ENCODE results near the gene SLC4A5. TPM values are rescaled to one million over a fixed set of nuclear protein-coding genes. Genes with fewer than 3 reads are reported as not detected.

Gene SLC4A5
- total RNA-seq, 1 experiment from 2014 or later: 0.08 TPM

- DNase-seq (ENCODE audit: low read depth in 1 of 2, low spot score in 2 of 2): no peak
- no peaks in the 10 kb centered on the region for H3K36me3 ChIP-seq
- H3K27me3 ChIP-seq (replicated peaks): no peaks in the 10 kb centered on the region
Observed at GRCh38 chr2:74316627-74317295, 26.5 kb downstream of the SLC4A5 start.

DNA sequence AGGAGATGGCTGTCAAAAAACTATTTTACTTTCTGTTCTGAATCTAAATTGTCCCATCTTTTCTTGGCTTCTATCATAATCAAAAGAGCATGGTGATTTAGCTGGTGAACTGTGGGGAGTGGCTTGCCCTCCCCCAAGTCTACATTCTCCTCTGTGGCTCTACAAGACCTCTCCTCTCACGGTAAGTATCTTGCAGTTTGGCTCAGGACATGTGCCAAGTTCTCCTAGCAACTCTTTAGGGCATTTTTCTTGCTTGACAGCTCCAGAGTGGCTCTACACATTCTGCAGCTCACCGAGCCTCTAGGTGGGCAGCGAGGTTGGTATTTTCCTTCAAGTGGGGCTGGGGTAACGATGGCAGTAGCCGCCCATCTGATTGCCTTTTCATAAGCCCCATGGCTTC is 29.1 kb downstream of the SLC4A5 start:
- Histone ChIP-seq H3K36me3 (no peaks in the 10 kb centered on the region), H3K4me3 (no peak overlapping the region), H3K27ac (no peak overlapping the region), H3K4me1 (replicated peaks) (no peaks in the 10 kb centered on the region), H3K27me3 (replicated peaks) (no peaks in the 10 kb centered on the region), H3K9me3 (replicated peaks) (no peaks in the 10 kb centered on the region)
- DNase-seq (ENCODE audit: low read depth in 1 of 2, low spot score in 2 of 2): no peak

More at GRCh38 chr2:74316627-74317295, 26.5 kb downstream of the SLC4A5 start:
- H3K9me3 ChIP-seq (replicated peaks): no peaks in the 10 kb centered on the region
- H3K4me1 ChIP-seq (replicated peaks): no peaks in the 10 kb centered on the region
- H3K27ac ChIP-seq: no peak overlapping the region
- H3K4me3 ChIP-seq: no peak overlapping the region

- no peak overlapping the region for H3K4me3 ChIP-seq
- no peaks in the 10 kb centered on the region for H3K27me3 ChIP-seq (replicated peaks)
- no peak overlapping the region for H3K27ac ChIP-seq
- H3K4me1 ChIP-seq (replicated peaks): no peaks in the 10 kb centered on the region
- no peaks in the 10 kb centered on the region for H3K9me3 ChIP-seq (replicated peaks)
- H3K36me3 ChIP-seq: no peaks in the 10 kb centered on the region
- DNase-seq (ENCODE audit: low read depth in 1 of 2, low spot score in 2 of 2): no peak
Observed at GRCh38 chr2:74313497-74313896, 29.7 kb downstream of the SLC4A5 start.

DNA sequence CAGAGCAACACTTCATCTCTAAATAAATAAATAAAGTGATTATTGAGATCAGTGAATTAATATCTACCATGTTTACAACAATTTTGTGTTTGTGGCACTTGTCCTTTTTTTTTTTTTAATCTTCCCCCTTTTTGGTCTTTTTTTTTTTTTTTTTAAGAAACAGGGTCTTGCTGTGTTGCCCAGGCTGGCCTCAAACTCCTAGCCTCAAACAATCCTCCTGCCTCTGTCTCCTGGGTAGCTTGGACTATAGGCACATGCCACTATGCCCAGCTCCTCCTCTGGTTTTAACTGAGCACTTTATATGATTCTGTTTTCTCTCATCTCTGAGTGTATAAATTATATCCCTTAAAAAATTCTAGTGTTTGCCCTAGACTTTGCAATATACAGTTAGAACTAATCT is 30.3 kb downstream of the SLC4A5 start:
- H3K27me3 ChIP-seq (replicated peaks): no peaks in the 10 kb centered on the region
- H3K36me3 ChIP-seq: no peaks in the 10 kb centered on the region
- H3K4me3 ChIP-seq: no peak overlapping the region
- H3K9me3 ChIP-seq (replicated peaks): no peaks in the 10 kb centered on the region
- no peaks in the 10 kb centered on the region for H3K4me1 ChIP-seq (replicated peaks)
- DNase-seq (ENCODE audit: low read depth in 1 of 2, low spot score in 2 of 2): no peak
- no peak overlapping the region for H3K27ac ChIP-seq

DNA sequence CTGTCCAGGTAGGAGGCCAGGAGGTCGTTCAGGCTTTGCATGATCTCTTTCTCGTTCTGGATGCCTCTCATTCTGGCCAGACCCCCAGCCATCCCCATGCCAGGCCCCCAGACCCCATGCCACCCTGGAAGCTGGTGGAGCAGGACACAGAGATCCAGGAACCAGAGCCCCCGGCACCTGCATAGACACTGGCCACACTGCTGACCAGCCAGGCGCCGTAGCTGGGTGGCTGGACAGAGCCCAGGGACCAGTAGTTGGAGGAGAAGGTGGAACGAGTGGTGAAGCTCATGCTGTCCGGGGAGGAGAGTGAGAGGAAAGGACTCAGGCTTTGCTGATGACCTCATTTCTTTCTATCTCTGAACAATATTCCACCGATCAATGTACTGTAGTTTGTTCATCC is 35.5 kb downstream of the SLC4A5 start:
- Histone ChIP-seq H3K27me3 (replicated peaks) (no peaks in the 10 kb centered on the region), H3K4me3 (no peak overlapping the region), H3K27ac (no peak overlapping the region), H3K4me1 (replicated peaks) (no peaks in the 10 kb centered on the region), H3K36me3 (no peaks in the 10 kb centered on the region), H3K9me3 (replicated peaks) (no peaks in the 10 kb centered on the region)
- no peak for DNase-seq (ENCODE audit: low read depth in 1 of 2, low spot score in 2 of 2)

DNA sequence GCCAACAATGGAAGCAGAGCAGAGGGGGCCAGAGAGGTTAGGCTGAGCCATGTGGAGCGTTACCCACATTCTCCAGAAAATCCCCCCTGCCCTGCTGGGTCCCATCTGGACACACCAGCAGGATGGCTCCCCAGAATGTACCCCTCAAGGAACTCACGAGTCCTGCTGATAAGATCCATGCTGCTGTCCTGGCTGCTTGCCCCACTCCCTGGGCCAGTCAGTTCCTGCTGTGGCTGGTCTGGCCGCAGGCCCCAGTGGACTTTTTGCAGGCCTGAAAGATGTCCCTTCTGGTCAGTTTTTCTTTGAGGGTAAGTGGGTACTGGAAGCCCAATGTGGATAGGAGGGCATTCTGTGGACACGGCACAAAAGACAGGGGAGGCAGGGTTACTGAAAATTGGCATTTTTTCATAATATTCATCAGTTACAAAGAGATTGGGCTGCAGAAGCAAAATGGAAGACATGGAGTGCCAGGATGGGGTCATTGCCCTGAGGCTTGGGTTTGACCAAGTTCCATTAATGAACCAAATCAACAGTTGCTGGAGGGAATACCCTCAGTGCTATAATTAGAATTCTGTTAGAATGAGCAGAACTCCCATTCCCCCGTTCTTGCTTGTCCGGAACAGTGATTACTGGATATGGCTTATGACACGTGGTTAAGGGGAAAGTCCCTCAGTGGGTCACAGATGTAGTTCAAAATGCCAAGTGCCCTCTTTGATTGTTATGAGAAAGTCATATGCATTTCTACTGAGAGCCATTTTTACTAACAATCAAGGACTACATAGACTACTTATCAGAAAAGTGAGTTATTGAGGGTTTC is 38.7 kb downstream of the SLC4A5 start:
- no peak overlapping the region for H3K27ac ChIP-seq
- no peaks in the 10 kb centered on the region for H3K27me3 ChIP-seq (replicated peaks)
- no peaks in the 10 kb centered on the region for H3K9me3 ChIP-seq (replicated peaks)
- no peak overlapping the region for H3K4me3 ChIP-seq
- H3K4me1 ChIP-seq (replicated peaks): no peaks in the 10 kb centered on the region
- H3K36me3 ChIP-seq: no peaks in the 10 kb centered on the region
- DNase-seq (ENCODE audit: low read depth in 1 of 2, low spot score in 2 of 2): no peak

DNA sequence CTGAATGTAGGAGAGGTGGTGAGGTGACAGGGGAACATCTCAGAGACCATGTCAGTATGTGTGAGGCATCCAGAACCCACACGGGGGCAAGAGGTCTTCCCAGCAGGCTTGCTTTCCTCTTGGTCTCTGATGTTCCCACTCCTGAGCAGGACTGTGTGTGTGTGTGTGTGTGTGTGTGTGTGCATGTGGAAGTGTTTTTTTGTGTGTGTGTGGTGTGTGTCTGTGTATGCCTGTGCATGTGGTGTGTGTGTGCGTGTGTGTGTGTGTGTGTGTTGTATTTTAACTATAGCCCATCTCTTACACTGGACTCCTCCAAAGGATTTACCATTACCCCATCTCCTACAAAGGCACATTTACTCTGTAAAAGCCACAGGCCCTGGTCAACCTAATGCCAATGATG is 40.4 kb downstream of the SLC4A5 start:
- Histone ChIP-seq H3K4me3 (no peak overlapping the region), H3K9me3 (replicated peaks) (0 out of 2 replicates have a peak, but pooled peaks cover 2% of the 10 kb centered on the region), H3K36me3 (no peaks in the 10 kb centered on the region), H3K27me3 (replicated peaks) (no peaks in the 10 kb centered on the region), H3K27ac (no peak overlapping the region), H3K4me1 (replicated peaks) (no peaks in the 10 kb centered on the region)
- DNase-seq (ENCODE audit: low read depth in 1 of 2, low spot score in 2 of 2): no peak

DNA sequence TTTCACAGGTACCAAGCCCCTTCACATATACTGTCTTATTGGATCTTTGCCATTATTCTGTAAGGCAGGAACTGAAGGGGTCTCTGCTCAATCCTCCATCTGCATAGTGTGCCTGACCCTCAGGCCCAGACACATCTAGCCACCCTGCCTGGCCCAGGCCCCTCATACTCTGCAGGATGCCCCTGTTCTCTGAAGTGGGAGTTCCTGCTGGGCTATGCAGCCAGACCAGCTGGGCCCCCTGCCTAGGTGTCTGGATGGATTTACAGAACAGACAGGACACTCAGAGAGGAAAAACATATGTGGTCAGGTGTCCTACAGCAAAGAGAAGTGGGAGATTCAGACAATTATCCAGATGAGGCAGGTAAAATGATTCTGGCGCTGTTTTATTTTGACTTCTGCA is 42.0 kb downstream of the SLC4A5 start:
- Histone ChIP-seq H3K36me3 (no peaks in the 10 kb centered on the region), H3K4me3 (no peak overlapping the region), H3K27me3 (replicated peaks) (no peaks in the 10 kb centered on the region), H3K9me3 (replicated peaks) (0 out of 2 replicates have a peak, but pooled peaks cover 2% of the 10 kb centered on the region), H3K27ac (no peak overlapping the region), H3K4me1 (replicated peaks) (no peaks in the 10 kb centered on the region)
- no peak for DNase-seq (ENCODE audit: low read depth in 1 of 2, low spot score in 2 of 2)

GRCh38 chr2:74300506-74300905 is 42.7 kb downstream of the SLC4A5 start:
- Histone ChIP-seq H3K4me1 (replicated peaks) (no peaks in the 10 kb centered on the region), H3K36me3 (no peaks in the 10 kb centered on the region), H3K27me3 (replicated peaks) (no peaks in the 10 kb centered on the region), H3K9me3 (replicated peaks) (0 out of 2 replicates have a peak, but pooled peaks cover 2% of the 10 kb centered on the region), H3K4me3 (no peak overlapping the region), H3K27ac (no peak overlapping the region)
- DNase-seq (ENCODE audit: low read depth in 1 of 2, low spot score in 2 of 2): no peak

GRCh38 chr2:74297950-74298349 is 45.3 kb downstream of the SLC4A5 start:
- no peak overlapping the region for H3K27ac ChIP-seq
- no peaks in the 10 kb centered on the region for H3K36me3 ChIP-seq
- H3K9me3 ChIP-seq (replicated peaks): 0 out of 2 replicates have a peak, but pooled peaks cover 2% of the 10 kb centered on the region
- no peak for DNase-seq (ENCODE audit: low read depth in 1 of 2, low spot score in 2 of 2)
- H3K27me3 ChIP-seq (replicated peaks): no peaks in the 10 kb centered on the region
- peaks cover 11% of the 10 kb centered on the region for H3K4me1 ChIP-seq (replicated peaks)
- H3K4me3 ChIP-seq: no peak overlapping the region

GRCh38 chr2:74297391-74297790 is 45.8 kb downstream of the SLC4A5 start:
- Histone ChIP-seq H3K4me1 (replicated peaks) (peaks cover 11% of the 10 kb centered on the region), H3K27me3 (replicated peaks) (no peaks in the 10 kb centered on the region), H3K4me3 (no peak overlapping the region), H3K27ac (no peak overlapping the region), H3K36me3 (no peaks in the 10 kb centered on the region), H3K9me3 (replicated peaks) (0 out of 2 replicates have a peak, but pooled peaks cover 2% of the 10 kb centered on the region)
- DNase-seq (ENCODE audit: low read depth in 1 of 2, low spot score in 2 of 2): no peak

GRCh38 chr2:74293191-74293991 is 49.8 kb downstream of the SLC4A5 start:
- peak; percentile 7 to 36 for DNase-seq (ENCODE audit: low read depth in 1 of 2, low spot score in 2 of 2)
- Histone ChIP-seq H3K9me3 (replicated peaks) (0 out of 2 replicates have a peak, but pooled peaks cover 2% of the 10 kb centered on the region), H3K4me3 (no peak overlapping the region), H3K27me3 (replicated peaks) (0 out of 2 replicates have a peak, but pooled peaks cover 2% of the 10 kb centered on the region), H3K36me3 (no peaks in the 10 kb centered on the region), H3K27ac (peak overlapping the region; percentile 24), H3K4me1 (replicated peaks) (peaks cover 11% of the 10 kb centered on the region)

DNA sequence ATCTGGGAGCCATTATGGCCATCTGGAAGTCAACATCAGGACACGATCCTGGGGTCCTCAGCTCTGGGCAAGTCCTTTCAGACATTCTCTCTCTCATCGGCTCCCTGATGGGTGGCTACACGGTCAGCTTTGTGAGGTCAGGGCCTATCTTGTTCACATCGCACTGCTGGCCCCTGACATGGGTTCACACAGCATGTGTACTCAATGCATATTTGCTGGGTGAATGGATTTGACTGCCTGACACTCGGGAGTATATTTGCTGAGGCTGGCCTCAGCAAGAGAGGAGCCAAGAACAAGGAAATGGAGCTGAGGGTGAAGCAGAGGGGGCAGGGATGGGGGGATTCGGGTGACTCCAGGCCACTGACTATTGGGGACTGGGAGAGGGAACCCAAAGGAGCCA is 50.5 kb downstream of the SLC4A5 start:
- H3K4me3 ChIP-seq: no peak overlapping the region
- H3K27ac ChIP-seq: no peak overlapping the region
- no peaks in the 10 kb centered on the region for H3K9me3 ChIP-seq (replicated peaks)
- DNase-seq (ENCODE audit: low read depth in 1 of 2, low spot score in 2 of 2): no peak
- 0 out of 2 replicates have a peak, but pooled peaks cover 2% of the 10 kb centered on the region for H3K27me3 ChIP-seq (replicated peaks)
- H3K4me1 ChIP-seq (replicated peaks): peaks cover 11% of the 10 kb centered on the region
- H3K36me3 ChIP-seq: no peaks in the 10 kb centered on the region
